GM21528 (cell line): ENCODE results near the gene MYH6.
"Not testable (repeated sequence)": the region's sequence is repeated elsewhere in the genome, so short reads cannot be mapped to it uniquely, and the experiment has no call there.

ENCODE experiments used
- ATAC-seq: cut with Tn5 transposase; IDR thresholded peaks from one replicate; pipeline ENCODE4 v1.9.1; 2021; ENCODE audit warnings: mild to moderate bottlenecking, moderate library complexity; ENCODE audit not compliant: unreplicated experiment, low FRiP score

Gene MYH6

GRCh38 chr14:23436327-23437132, 28.5 kb upstream of the MYH6 start:
- ATAC-seq, result no peak

- no peak for ATAC-seq
Observed at GRCh38 chr14:23435543-23436326, 27.7 kb upstream of the MYH6 start, which contains the start of gene MYH7. Gene MYH7, minus strand, starts transcription at chr14:23435660. Its CDS starts 1,928 bp downstream, at chr14:23433732.

- ATAC-seq, result no peak
Observed at GRCh38 chr14:23434488-23435222, 26.6 kb upstream of the MYH6 start.

GRCh38 chr14:23433457-23433856, 25.4 kb upstream of the MYH6 start:
- no peak for ATAC-seq

GRCh38 chr14:23432946-23433345, 24.9 kb upstream of the MYH6 start:
- ATAC-seq, result no peak

GRCh38 chr14:23432102-23432925, 24.2 kb upstream of the MYH6 start:
- ATAC-seq, result no peak

- ATAC-seq, result no peak
Observed at GRCh38 chr14:23431486-23431885, 23.4 kb upstream of the MYH6 start.

GRCh38 chr14:23430723-23431085, 22.6 kb upstream of the MYH6 start:
- ATAC-seq, result no peak

- ATAC-seq, result no peak
Observed at GRCh38 chr14:23430016-23430722, 22.1 kb upstream of the MYH6 start.

- ATAC-seq, result no peak
Observed at GRCh38 chr14:23428686-23429495, 20.8 kb upstream of the MYH6 start.

GRCh38 chr14:23425798-23426197, 17.7 kb upstream of the MYH6 start:
- not testable (repeated sequence) for ATAC-seq

- no peak for ATAC-seq
Observed at GRCh38 chr14:23425169-23425568, 17.1 kb upstream of the MYH6 start.

GRCh38 chr14:23423657-23424056, 15.6 kb upstream of the MYH6 start:
- ATAC-seq, result no peak

- no peak for ATAC-seq
Observed at GRCh38 chr14:23421594-23421993, 13.5 kb upstream of the MYH6 start.

GRCh38 chr14:23419646-23420045, 11.6 kb upstream of the MYH6 start:
- ATAC-seq, result not testable (repeated sequence)

- ATAC-seq, result no peak
Observed at GRCh38 chr14:23418021-23418420, 9.9 kb upstream of the MYH6 start.

- not testable (repeated sequence) for ATAC-seq
Observed at GRCh38 chr14:23417269-23417668, 9.2 kb upstream of the MYH6 start.

GRCh38 chr14:23416801-23417200, 8.7 kb upstream of the MYH6 start:
- ATAC-seq, result no peak
